HepG2 (cell line): ENCODE results near the gene SYNPO. TPM values are rescaled to one million over a fixed set of nuclear protein-coding genes. Genes with fewer than 3 reads are reported as not detected.

Source experiments
- ATAC-seq: fragments of 200-7000 bp; cut with Tn5 transposase; 3 replicates; pipeline ENCODE4 v1.9.1; 2020; ENCODE audit warnings: mild to moderate bottlenecking, moderate library complexity
- BruUV-seq: library from RNA; stranded (reverse); fragments of 400-500 nt; replicated peaks from 2 replicates; lab custom pipeline; 2021; lab: Mats Ljungman, UMichigan
- CTCF ChIA-PET: fragments of 300-600 bp; formaldehyde crosslinking; extraction: SDS; loops from one replicate; lab custom pipeline; 2021; ENCODE audit warnings: low total read pairs, inconsistent platforms, low intra/inter-chr PET ratio; lab: Yijun Ruan, JAX
- POLR2A ChIA-PET: fragments of 350-600 bp; sonication (Branson Sonifier 250); formaldehyde crosslinking; loops from one replicate; lab custom pipeline; 2020; ENCODE audit warnings: antibody characterized with exemption, inconsistent platforms; lab: Yijun Ruan, JAX
- DNase-seq: peaks from one replicate; pipeline ENCODE4 v3.0.0-alpha.2; 2015; ENCODE audit warnings: low spot score
- FAIRE-seq: peaks from 3 replicates; lab custom pipeline; 2011; peaks lifted over from hg19 to GRCh38; lab: Jason Lieb, UNC
- H2AFZ ChIP-seq: one replicate; pipeline ENCODE4 v1.6.1; 2011; ENCODE audit warnings: low read length, inconsistent platforms
- H3K27ac ChIP-seq: fragments of 300-600 bp; 3 replicates; pipeline ENCODE4 v1.8.0; 2011; ENCODE audit warnings: mixed run types, mild to moderate bottlenecking, mixed read lengths, low read length, inconsistent platforms; ENCODE audit not compliant: insufficient read depth; ENCODE audit errors: extremely low read length
- H3K27me3 ChIP-seq, 2 experiments: fragments of 200-600 bp in 1 of 2; 2 replicates in 1 of 2; 3 replicates in 1 of 2; pipeline versions ENCODE4 v1.6.0 to v1.8.0; 2011; ENCODE audit warnings: low read length in 2 of 2, mild to moderate bottlenecking in 2 of 2, moderate library complexity in 2 of 2, inconsistent platforms in 1 of 2; ENCODE audit not compliant: insufficient read depth in 2 of 2, control insufficient read depth in 1 of 2
- H3K36me3 ChIP-seq, 2 experiments: fragments of 200-600 bp in 1 of 2; replicated peaks in 1 of 2; 2 replicates in 1 of 2; 3 replicates in 1 of 2; pipeline versions ENCODE4 v1.5.1 to v1.8.0; 2011; ENCODE audit warnings: low read length in 2 of 2, inconsistent platforms in 1 of 2; ENCODE audit not compliant: insufficient read depth in 2 of 2, control insufficient read depth in 1 of 2
- H3K4me1 ChIP-seq: 2 replicates; pipeline ENCODE4 v1.5.1; 2012; ENCODE audit warnings: low read length, inconsistent platforms; ENCODE audit not compliant: insufficient read depth
- H3K4me2 ChIP-seq: 2 replicates; pipeline ENCODE4 v1.6.0; 2011; ENCODE audit warnings: low read depth, low read length, inconsistent platforms
- H3K4me3 ChIP-seq, 3 experiments: fragments of 200-600 bp in 1 of 3; sonication (generic), shearing (Covaris generic) in 1 of 3; replicated peaks in 1 of 3; 2 replicates each; pipeline ENCODE4 v1.5.1; 2011 to 2016; ENCODE audit warnings: low read length in 3 of 3, inconsistent platforms in 2 of 3, low read depth in 2 of 3, mild to moderate bottlenecking in 2 of 3, control low read depth in 1 of 3, mixed read lengths in 1 of 3; ENCODE audit not compliant: insufficient read depth in 1 of 3
- H3K79me2 ChIP-seq: one replicate; pipeline ENCODE4 v1.6.1; 2011; ENCODE audit warnings: low read length, inconsistent platforms; ENCODE audit not compliant: insufficient read depth
- H3K9ac ChIP-seq: 2 replicates; pipeline ENCODE4 v1.6.0; 2011; ENCODE audit warnings: mild to moderate bottlenecking, low read depth, low read length, inconsistent platforms; ENCODE audit not compliant: insufficient read depth
- H3K9me3 ChIP-seq: 2 replicates; pipeline ENCODE4 v1.5.1; 2012; ENCODE audit warnings: mild to moderate bottlenecking, low read length
- H4K20me1 ChIP-seq: 2 replicates; pipeline ENCODE4 v1.6.0; 2011; ENCODE audit warnings: inconsistent platforms, mild to moderate bottlenecking, low read length, moderate library complexity; ENCODE audit not compliant: insufficient read depth
- HOXA3 ChIP-seq: sonication (generic); formaldehyde crosslinking; IDR thresholded peaks from 2 replicates; pipeline ENCODE4 v1.5.0; 2020; ENCODE audit warnings: missing genetic modification reagents
- MAF1 ChIP-seq: sonication (generic); formaldehyde crosslinking; IDR thresholded peaks from 2 replicates; pipeline ENCODE4 v1.5.0; 2020; ENCODE audit warnings: missing genetic modification reagents, borderline replicate concordance
- ZBED4 ChIP-seq: sonication (generic); formaldehyde crosslinking; IDR thresholded peaks from 2 replicates; pipeline ENCODE4 v1.4.0; 2020; ENCODE audit warnings: missing genetic modification reagents, borderline replicate concordance
- ZEB1 ChIP-seq: IDR thresholded peaks from 2 replicates; pipeline ENCODE4 v1.6.1; 2012; ENCODE audit warnings: mild to moderate bottlenecking, low read depth, inconsistent platforms; ENCODE audit not compliant: insufficient replicate concordance
- ZNF781 ChIP-seq: sonication (generic); formaldehyde crosslinking; IDR thresholded peaks from 2 replicates; pipeline ENCODE4 v1.5.1; 2020; ENCODE audit warnings: borderline replicate concordance, mild to moderate bottlenecking, missing genetic modification reagents; ENCODE audit errors: not compliant biosample characterization
- ZNF816 ChIP-seq: sonication (generic); formaldehyde crosslinking; IDR thresholded peaks from 2 replicates; pipeline ENCODE4 v1.8.0; 2022; ENCODE audit warnings: missing genetic modification reagents, mild to moderate bottlenecking, borderline replicate concordance
- WGBS: methylation state at CpG from one replicate; pipeline ENCODE4 v1.1.6; 2017; ENCODE audit warnings: low lambda C conversion rate; 5-methylcytosine and 5-hydroxymethylcytosine counted together
- in situ Hi-C: cut with HindIII; loops from 2 replicates; pipeline ENCODE4 v1.10.0; 2017; ENCODE audit warnings: low pct_unique_long_range_greater_than_20kb; ENCODE audit not compliant: extremely low pct_ligation_motif_present
- intact Hi-C: fragments of 100-400 bp; cut with micrococcal nuclease; formaldehyde crosslinking; loops from one replicate; pipeline ENCODE4 v1.10.0; 2022; ENCODE audit not compliant: unreplicated experiment
- polyA plus RNA-seq, 8 experiments: library from polyadenylated mRNA; depleted of rRNA in 3 of 8; stranded (reverse) in 7 of 8; unstranded in 1 of 8; fragments of >200 nt; fragmentation: Illumina TruSeq in 4 of 8; extraction: Trizol in 4 of 8; gene quantifications; 2 replicates each; pipeline versions ENCODE4 v1.2.1 to v1.2.3, GENCODE V29; 2011 to 2016; ENCODE audit warnings: low read depth in 4 of 8, missing spikeins in 1 of 8, mixed read lengths in 1 of 8; ENCODE audit not compliant: insufficient read depth in 1 of 8
- total RNA-seq, 5 experiments: library from RNA; depleted of rRNA; stranded (reverse); fragments of >200 nt; fragmentation: Illumina TruSeq; extraction: Trizol; gene quantifications; 2 replicates each; pipeline ENCODE4 v1.2.3, GENCODE V29; 2016; ENCODE audit warnings: low read depth in 1 of 5
- TF ChIP-seq, protein P1 (sequence below): fragments of 450-650 bp; IDR thresholded peaks from 2 replicates; pipeline ENCODE4 v1.6.1; 2016

Gene SYNPO
- total and polyA plus RNA-seq, 2 of the 13 experiments (the other 11 are each of a cell fraction or from before 2014, with no cell fraction given): 0.09 to 0.30 TPM

DNA sequence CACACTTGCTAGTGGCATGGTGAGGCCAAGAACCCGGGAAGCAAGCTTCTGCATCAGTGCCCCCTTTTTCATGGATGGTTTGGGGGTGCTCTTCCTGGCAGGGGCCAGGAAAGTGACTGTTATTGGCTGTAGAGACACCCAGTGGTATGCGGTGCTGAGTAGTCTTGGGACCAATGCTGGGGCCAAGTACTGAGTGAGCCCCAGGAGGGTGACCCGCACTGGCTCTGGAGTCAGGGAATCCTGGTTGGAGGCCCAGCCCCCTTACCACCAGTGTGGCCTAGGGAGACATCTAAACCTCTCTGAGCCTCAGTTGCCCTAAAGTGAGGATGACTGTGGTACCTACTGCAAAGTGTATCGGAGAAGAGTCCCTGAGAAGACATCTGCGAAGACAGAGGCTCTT, 41.2 kb upstream of the SYNPO start:
- no peak for ATAC-seq
- DNase-seq: no peak
- H3K4me1 ChIP-seq: peaks cover 8% of the 10 kb centered on the region
- no peak for FAIRE-seq
- no peak overlapping the region for H3K27ac ChIP-seq
- H3K27me3 ChIP-seq: peaks cover 8 to 46% of the 10 kb centered on the region in 2 experiments; a peak in 4 of 5 replicates
- H2AFZ ChIP-seq: no peak overlapping the region
- WGBS: 50% methylated on average over 4 of the region's 5 CpGs
- POLR2A ChIA-PET: no interaction called here
- no peak overlapping the region for H3K4me3 ChIP-seq
- no peaks in the 10 kb centered on the region for H3K36me3 ChIP-seq
- H3K9me3 ChIP-seq: no peaks in the 10 kb centered on the region
- no TSS peak for BruUV-seq
- TF ChIP-seq ZNF781 (CRISPR knock-in tag) (no peak), ZBED4 (no peak), ZEB1 (no peak), MAF1 (CRISPR knock-in tag) (no peak), ZNF816 (CRISPR knock-in tag) (no peak), HOXA3 (CRISPR knock-in tag) (no peak)
- TF ChIP-seq, protein P1, sequence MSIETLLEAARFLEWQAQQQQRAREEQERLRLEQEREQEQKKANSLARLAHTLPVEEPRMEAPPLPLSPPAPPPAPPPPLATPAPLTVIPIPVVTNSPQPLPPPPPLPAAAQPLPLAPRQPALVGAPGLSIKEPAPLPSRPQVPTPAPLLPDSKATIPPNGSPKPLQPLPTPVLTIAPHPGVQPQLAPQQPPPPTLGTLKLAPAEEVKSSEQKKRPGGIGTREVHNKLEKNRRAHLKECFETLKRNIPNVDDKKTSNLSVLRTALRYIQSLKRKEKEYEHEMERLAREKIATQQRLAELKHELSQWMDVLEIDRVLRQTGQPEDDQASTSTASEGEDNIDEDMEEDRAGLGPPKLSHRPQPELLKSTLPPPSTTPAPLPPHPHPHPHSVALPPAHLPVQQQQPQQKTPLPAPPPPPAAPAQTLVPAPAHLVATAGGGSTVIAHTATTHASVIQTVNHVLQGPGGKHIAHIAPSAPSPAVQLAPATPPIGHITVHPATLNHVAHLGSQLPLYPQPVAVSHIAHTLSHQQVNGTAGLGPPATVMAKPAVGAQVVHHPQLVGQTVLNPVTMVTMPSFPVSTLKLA: no peak
- H3K79me2 ChIP-seq: no peaks in the 10 kb centered on the region
- no peak overlapping the region for H3K9ac ChIP-seq
- intact Hi-C loops (no loop called here), in situ Hi-C loops (no loop called here)
- no peak overlapping the region for H3K4me2 ChIP-seq
- CTCF ChIA-PET: no interaction called here
- no peaks in the 10 kb centered on the region for H4K20me1 ChIP-seq
